Caco-2 (cell line): ENCODE measurements around the gene ATP2C2. TPM values are rescaled to one million over a fixed set of nuclear protein-coding genes. Genes with fewer than 3 reads are reported as not detected.

Experiments used
- BruUV-seq: library from RNA; stranded (reverse); fragments of 400-500 nt; replicated peaks from 2 replicates; lab custom pipeline; 2021; lab: Mats Ljungman, UMichigan
- CTCF ChIA-PET: fragments of 300-600 bp; sonication (Branson Sonifier 250); formaldehyde crosslinking; loops from one replicate; lab custom pipeline; 2022; ENCODE audit warnings: antibody characterized with exemption; lab: Charles Lee
- POLR2A ChIA-PET: fragments of 300-600 bp; sonication (Branson Sonifier 250); formaldehyde crosslinking; loops from one replicate; lab custom pipeline; 2022; ENCODE audit warnings: antibody characterized with exemption; lab: Charles Lee
- DNase-seq, 2 experiments: peaks; one replicate each; pipeline versions ENCODE4 v3.0.0 to v3.0.0-alpha.2; 2020 to 2022
- H3K27me3 ChIP-seq: replicated peaks from 2 replicates; pipeline ENCODE4 v1.6.0; 2011; ENCODE audit warnings: low read length; ENCODE audit not compliant: control insufficient read depth, insufficient read depth
- H3K36me3 ChIP-seq: 2 replicates; pipeline ENCODE4 v1.5.1; 2011; ENCODE audit warnings: low read length; ENCODE audit not compliant: control insufficient read depth, insufficient read depth
- H3K4me1 ChIP-seq: fragments of 250-450 bp; sonication (Bioruptor Pico); 2 replicates; pipeline ENCODE4 v1.5.1; 2020; ENCODE audit warnings: mild to moderate bottlenecking
- H3K4me3 ChIP-seq: 2 replicates; pipeline ENCODE4 v1.5.1; 2011; ENCODE audit warnings: low read depth, mild to moderate bottlenecking, control low read depth, low read length
- H3K9me3 ChIP-seq: fragments of 250-450 bp; sonication (Bioruptor Pico); 2 replicates; pipeline ENCODE4 v1.5.1; 2020; ENCODE audit warnings: mild to moderate bottlenecking, moderate library complexity
- H3K27ac Mint-ChIP-seq: one replicate; pipeline ENCODE4 v1.8.0; 2022; ENCODE audit warnings: mixed read lengths; ENCODE audit not compliant: unreplicated experiment
- H3K27me3 Mint-ChIP-seq: one replicate; pipeline ENCODE4 v1.8.0; 2022; ENCODE audit warnings: mixed read lengths; ENCODE audit not compliant: insufficient read depth, unreplicated experiment
- H3K36me3 Mint-ChIP-seq: one replicate; pipeline ENCODE4 v1.8.0; 2022; ENCODE audit warnings: mild to moderate bottlenecking, mixed read lengths; ENCODE audit not compliant: insufficient read depth, unreplicated experiment
- H3K4me1 Mint-ChIP-seq: one replicate; pipeline ENCODE4 v1.8.0; 2022; ENCODE audit warnings: low read depth, mixed read lengths; ENCODE audit not compliant: unreplicated experiment
- H3K4me3 Mint-ChIP-seq: one replicate; pipeline ENCODE4 v1.8.0; 2022; ENCODE audit warnings: mild to moderate bottlenecking, moderate library complexity, mixed read lengths; ENCODE audit not compliant: unreplicated experiment
- H3K9me3 Mint-ChIP-seq: one replicate; pipeline ENCODE4 v1.8.0; 2022; ENCODE audit warnings: mixed read lengths; ENCODE audit not compliant: unreplicated experiment
- intact Hi-C: fragments of 100-400 bp; cut with micrococcal nuclease; formaldehyde crosslinking; loops from one replicate; pipeline ENCODE4 v1.10.0; 2022; ENCODE audit not compliant: unreplicated experiment
- total RNA-seq: library from RNA; stranded (reverse); gene quantifications from 2 replicates; pipeline ENCODE4 v1.2.3, GENCODE V29; 2022
- TF ChIP-seq, protein P1 (sequence below), 2 experiments: fragments of 200-600 bp in 1 of 2; IDR thresholded peaks; 1 replicate in 1 of 2; 2 replicates in 1 of 2; pipeline versions ENCODE4 v1.5.1 to v1.8.0; 2011 to 2022; ENCODE audit warnings: antibody characterized with exemption in 1 of 2, control low read depth in 1 of 2, inconsistent platforms in 1 of 2, low read depth in 1 of 2, low read length in 1 of 2, mild to moderate bottlenecking in 1 of 2, moderate library complexity in 1 of 2; ENCODE audit not compliant: insufficient read depth in 1 of 2, severe bottlenecking in 1 of 2, unreplicated experiment in 1 of 2

ATP2C2 gene
- total RNA-seq, 1 experiment from 2014 or later = 47.0 TPM

- Histone ChIP-seq H3K9me3 (no peaks in the 10 kb centered on the region), H3K4me1 (no peaks in the 10 kb centered on the region), H3K27me3 (no peaks in the 10 kb centered on the region), H3K36me3 (peaks cover 1% of the 10 kb centered on the region), H3K4me3 (no peak overlapping the region)
- no TSS peak for BruUV-seq
- CTCF ChIA-PET = interaction anchor here (1.4 kb wide), 2 partner anchors 206 to 260 kb away, joined by 3 to 7 read pairs; no protein-coding TSS in a partner anchor
- Mint-ChIP-seq H3K4me3 (no peak overlapping the region), H3K36me3 (peaks cover 13% of the 10 kb centered on the region), H3K4me1 (no peaks in the 10 kb centered on the region), H3K9me3 (no peaks in the 10 kb centered on the region), H3K27ac (no peak overlapping the region), H3K27me3 (no peaks in the 10 kb centered on the region)
- POLR2A ChIA-PET = no interaction called here
- TF ChIP-seq, protein P1, sequence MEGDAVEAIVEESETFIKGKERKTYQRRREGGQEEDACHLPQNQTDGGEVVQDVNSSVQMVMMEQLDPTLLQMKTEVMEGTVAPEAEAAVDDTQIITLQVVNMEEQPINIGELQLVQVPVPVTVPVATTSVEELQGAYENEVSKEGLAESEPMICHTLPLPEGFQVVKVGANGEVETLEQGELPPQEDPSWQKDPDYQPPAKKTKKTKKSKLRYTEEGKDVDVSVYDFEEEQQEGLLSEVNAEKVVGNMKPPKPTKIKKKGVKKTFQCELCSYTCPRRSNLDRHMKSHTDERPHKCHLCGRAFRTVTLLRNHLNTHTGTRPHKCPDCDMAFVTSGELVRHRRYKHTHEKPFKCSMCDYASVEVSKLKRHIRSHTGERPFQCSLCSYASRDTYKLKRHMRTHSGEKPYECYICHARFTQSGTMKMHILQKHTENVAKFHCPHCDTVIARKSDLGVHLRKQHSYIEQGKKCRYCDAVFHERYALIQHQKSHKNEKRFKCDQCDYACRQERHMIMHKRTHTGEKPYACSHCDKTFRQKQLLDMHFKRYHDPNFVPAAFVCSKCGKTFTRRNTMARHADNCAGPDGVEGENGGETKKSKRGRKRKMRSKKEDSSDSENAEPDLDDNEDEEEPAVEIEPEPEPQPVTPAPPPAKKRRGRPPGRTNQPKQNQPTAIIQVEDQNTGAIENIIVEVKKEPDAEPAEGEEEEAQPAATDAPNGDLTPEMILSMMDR (IDR thresholded peaks at IDR 0.05; ENCODE audit: insufficient read depth in 1 of 2, low read depth in 1 of 2, low read length in 1 of 2, severe bottlenecking in 1 of 2, unreplicated experiment in 1 of 2) = no peak
- peak in 1 of 2 experiments; percentile 25 for DNase-seq
- intact Hi-C loops = loop anchor here (10.0 kb wide), 2 partner anchors 298 to 398 kb away; partner anchors contain the start of gene TAF1C
Observed at GRCh38 chr16:84482951-84483881, 114.9 kb downstream of the ATP2C2 start.

DNA sequence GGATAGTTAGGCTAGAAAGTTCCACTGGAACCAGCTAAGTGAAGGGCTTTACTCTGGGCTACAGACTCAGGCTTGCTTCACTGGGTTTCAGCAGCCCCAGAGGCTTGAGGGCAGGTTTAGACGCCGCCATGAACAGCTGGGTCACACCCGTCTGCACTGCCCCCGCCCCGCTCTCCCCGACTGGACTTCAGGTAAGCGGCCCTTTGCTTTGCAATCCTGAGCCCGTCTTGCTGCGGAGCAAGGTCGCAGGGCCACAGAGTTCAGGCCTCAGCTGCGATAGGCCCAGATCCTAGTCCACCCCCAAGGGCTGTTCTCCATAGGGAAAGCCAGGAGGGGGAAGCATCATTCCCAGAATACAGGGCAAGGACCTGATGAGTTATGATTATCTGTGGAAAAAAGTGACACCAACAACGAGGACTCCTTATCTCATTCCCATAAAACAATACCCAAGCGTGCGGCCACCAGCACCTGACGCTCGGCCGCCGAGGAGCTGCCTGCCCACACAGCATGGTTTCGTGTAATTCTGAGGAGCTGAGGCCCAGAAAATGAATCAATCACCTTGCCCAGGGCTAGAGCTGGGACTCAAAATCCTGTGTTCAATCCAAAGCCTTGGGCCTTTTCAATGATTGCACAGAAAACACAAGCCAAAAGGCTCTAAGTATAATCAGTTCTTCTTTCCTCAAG, 115.7 kb downstream of the ATP2C2 start:
- Histone ChIP-seq H3K36me3 (peaks cover 1% of the 10 kb centered on the region), H3K4me3 (no peak overlapping the region), H3K4me1 (no peaks in the 10 kb centered on the region), H3K9me3 (no peaks in the 10 kb centered on the region), H3K27me3 (no peaks in the 10 kb centered on the region)
- Mint-ChIP-seq H3K4me3 (no peak overlapping the region), H3K27me3 (no peaks in the 10 kb centered on the region), H3K27ac (no peak overlapping the region), H3K4me1 (no peaks in the 10 kb centered on the region), H3K36me3 (peaks cover 10% of the 10 kb centered on the region), H3K9me3 (no peaks in the 10 kb centered on the region)
- peak in 1 of 2 experiments; percentile 31 for DNase-seq
- intact Hi-C loops = loop anchor here (1.0 to 10.0 kb wide), 4 partner anchors 144 to 399 kb away; partner anchors contain the start of gene TAF1C
- CTCF ChIA-PET = interaction anchor here (0.6 to 1.4 kb wide), 7 partner anchors 9 to 399 kb away, joined by 3 to 7 read pairs (median 3); partner anchors contain the start of genes ATP2C2 and TAF1C
- TF ChIP-seq, protein P1 (IDR thresholded peaks at IDR 0.05; ENCODE audit: insufficient read depth in 1 of 2, low read depth in 1 of 2, low read length in 1 of 2, severe bottlenecking in 1 of 2, unreplicated experiment in 1 of 2) = no peak
- BruUV-seq = no TSS peak
- POLR2A ChIA-PET = no interaction called here
